NCI-H510A treated with DMSO at 0.1 percent for 48 hours (cell line): Measurements from ENCODE around the gene HMX3.
A peak's percentile ranks its signal among the peaks of the same experiment; 100 is the strongest.
"Not testable (repeated sequence)": the region's sequence is repeated elsewhere in the genome, so short reads cannot be mapped to it uniquely, and the experiment has no call there.

Experiments used
- DNase-seq: peaks from one replicate; lab custom pipeline; 2025; lab: John Stamatoyannopoulos, UW

HMX3 gene

GRCh38 chr10:123148414-123149161 is 12.8 kb downstream of the HMX3 start:
- no peak for DNase-seq

- no peak for DNase-seq
Measured at GRCh38 chr10:123149162-123149567, 13.4 kb downstream of the HMX3 start.

GRCh38 chr10:123149568-123150270 is 13.9 kb downstream of the HMX3 start:
- DNase-seq, result no peak

GRCh38 chr10:123150271-123150985 is 14.7 kb downstream of the HMX3 start:
- no peak for DNase-seq

- DNase-seq, result no peak
Measured at GRCh38 chr10:123150986-123151736, 15.4 kb downstream of the HMX3 start.

- DNase-seq, result no peak
Measured at GRCh38 chr10:123151737-123152135, 16.0 kb downstream of the HMX3 start.

GRCh38 chr10:123153486-123154091 is 17.8 kb downstream of the HMX3 start:
- no peak for DNase-seq

GRCh38 chr10:123154092-123154710 is 18.4 kb downstream of the HMX3 start, which contains the start of gene BUB3:
TSS of gene BUB3 (plus strand) at chr10:123154402. CDS start at chr10:123154918, 516 bp downstream.
- DNase-seq, result peak; percentile 98

- DNase-seq, result no peak
Measured at GRCh38 chr10:123154711-123155505, 19.1 kb downstream of the HMX3 start.

GRCh38 chr10:123156078-123156477 is 20.3 kb downstream of the HMX3 start:
- no peak for DNase-seq

GRCh38 chr10:123157210-123157609 is 21.4 kb downstream of the HMX3 start:
- DNase-seq, result no peak

- no peak for DNase-seq
Measured at GRCh38 chr10:123158682-123159081, 22.9 kb downstream of the HMX3 start.

- DNase-seq, result no peak
Measured at GRCh38 chr10:123160311-123160980, 24.7 kb downstream of the HMX3 start.

- DNase-seq, result no peak
Measured at GRCh38 chr10:123164319-123164718, 28.5 kb downstream of the HMX3 start.

- DNase-seq, result no peak
Measured at GRCh38 chr10:123165445-123166072, 29.8 kb downstream of the HMX3 start.

GRCh38 chr10:123166618-123167017 is 30.8 kb downstream of the HMX3 start:
- DNase-seq, result no peak

GRCh38 chr10:123170961-123171360 is 35.2 kb downstream of the HMX3 start:
- DNase-seq, result no peak

- DNase-seq, result not testable (repeated sequence)
Measured at GRCh38 chr10:123171616-123172015, 35.8 kb downstream of the HMX3 start.
